Chondrocyte (in vitro differentiated cells): ENCODE results near the gene NAV2. TPM values are rescaled to one million over a fixed set of nuclear protein-coding genes. Genes with fewer than 3 reads are reported as not detected.

Source experiments
- DNase-seq: peaks from one replicate; pipeline ENCODE4 v3.0.0; 2021; ENCODE audit warnings: mixed read lengths, low spot score
- H3K27ac Mint-ChIP-seq: one replicate; pipeline ENCODE4 v1.8.0; 2021; ENCODE audit warnings: mild to moderate bottlenecking, moderate library complexity, mixed read lengths; ENCODE audit not compliant: unreplicated experiment
- H3K27me3 Mint-ChIP-seq: 2 replicates; pipeline ENCODE4 v1.8.0; 2021; ENCODE audit warnings: low read depth, mixed read lengths
- H3K36me3 Mint-ChIP-seq: 2 replicates; pipeline ENCODE4 v1.8.0; 2021; ENCODE audit warnings: low read depth, mixed read lengths
- H3K4me1 Mint-ChIP-seq: 2 replicates; pipeline ENCODE4 v1.8.0; 2021; ENCODE audit warnings: low read depth, mild to moderate bottlenecking, mixed read lengths
- H3K4me3 Mint-ChIP-seq: one replicate; pipeline ENCODE4 v1.8.0; 2021; ENCODE audit warnings: mild to moderate bottlenecking, moderate library complexity, mixed read lengths; ENCODE audit not compliant: unreplicated experiment
- H3K9me3 Mint-ChIP-seq: 2 replicates; pipeline ENCODE4 v1.8.0; 2021; ENCODE audit warnings: low read depth, mixed read lengths
- total RNA-seq: library from RNA; stranded (reverse); gene quantifications from 3 replicates; pipeline ENCODE4 v1.2.1, GENCODE V29; 2021
- TF ChIP-seq, protein P1 (sequence below): fragments of 200-600 bp; sonication (generic); IDR thresholded peaks from 2 replicates; pipeline ENCODE4 v1.5.0; 2021; ENCODE audit warnings: antibody characterized with exemption, mild to moderate bottlenecking, moderate library complexity

NAV2 gene
- total RNA-seq, 1 donor from 2014 or later, result 87.0 TPM

DNA sequence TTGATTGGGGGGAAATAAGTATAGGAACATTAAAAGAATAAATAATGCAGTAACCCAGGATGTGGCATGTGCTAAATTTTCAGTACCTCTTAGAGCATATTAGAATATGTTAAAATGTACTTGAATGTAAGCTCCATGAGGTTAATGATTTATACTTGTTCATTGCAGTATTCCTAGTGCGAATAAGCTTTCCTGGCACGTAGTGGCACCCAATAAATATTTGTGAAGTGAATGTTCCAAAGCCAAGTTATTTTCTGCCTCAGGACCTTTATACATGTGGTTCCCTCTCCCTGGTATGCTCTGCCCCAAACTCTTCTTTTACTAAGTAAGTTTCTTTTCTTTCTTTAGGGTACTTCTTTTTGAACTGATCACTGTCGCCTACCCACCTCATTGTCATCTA, 328.9 kb downstream of the NAV2 start:
- no peaks in the 10 kb centered on the region for H3K27me3 Mint-ChIP-seq
- peaks cover 69% of the 10 kb centered on the region for H3K36me3 Mint-ChIP-seq
- peaks cover 79% of the 10 kb centered on the region for H3K4me1 Mint-ChIP-seq
- no peak overlapping the region for H3K4me3 Mint-ChIP-seq
- H3K27ac Mint-ChIP-seq, result no peak overlapping the region
- H3K9me3 Mint-ChIP-seq, result no peaks in the 10 kb centered on the region
- no peak for DNase-seq
- TF ChIP-seq, protein P1, sequence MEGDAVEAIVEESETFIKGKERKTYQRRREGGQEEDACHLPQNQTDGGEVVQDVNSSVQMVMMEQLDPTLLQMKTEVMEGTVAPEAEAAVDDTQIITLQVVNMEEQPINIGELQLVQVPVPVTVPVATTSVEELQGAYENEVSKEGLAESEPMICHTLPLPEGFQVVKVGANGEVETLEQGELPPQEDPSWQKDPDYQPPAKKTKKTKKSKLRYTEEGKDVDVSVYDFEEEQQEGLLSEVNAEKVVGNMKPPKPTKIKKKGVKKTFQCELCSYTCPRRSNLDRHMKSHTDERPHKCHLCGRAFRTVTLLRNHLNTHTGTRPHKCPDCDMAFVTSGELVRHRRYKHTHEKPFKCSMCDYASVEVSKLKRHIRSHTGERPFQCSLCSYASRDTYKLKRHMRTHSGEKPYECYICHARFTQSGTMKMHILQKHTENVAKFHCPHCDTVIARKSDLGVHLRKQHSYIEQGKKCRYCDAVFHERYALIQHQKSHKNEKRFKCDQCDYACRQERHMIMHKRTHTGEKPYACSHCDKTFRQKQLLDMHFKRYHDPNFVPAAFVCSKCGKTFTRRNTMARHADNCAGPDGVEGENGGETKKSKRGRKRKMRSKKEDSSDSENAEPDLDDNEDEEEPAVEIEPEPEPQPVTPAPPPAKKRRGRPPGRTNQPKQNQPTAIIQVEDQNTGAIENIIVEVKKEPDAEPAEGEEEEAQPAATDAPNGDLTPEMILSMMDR, result no peak

GRCh38 chr11:20042045-20042639, 329.5 kb downstream of the NAV2 start:
- Mint-ChIP-seq H3K9me3 (no peaks in the 10 kb centered on the region), H3K4me1 (peaks cover 79% of the 10 kb centered on the region), H3K36me3 (peaks cover 65% of the 10 kb centered on the region), H3K27ac (peak overlapping the region; percentile 81), H3K27me3 (no peaks in the 10 kb centered on the region), H3K4me3 (no peak overlapping the region)
- DNase-seq, result no peak
- TF ChIP-seq, protein P1, result no peak

DNA sequence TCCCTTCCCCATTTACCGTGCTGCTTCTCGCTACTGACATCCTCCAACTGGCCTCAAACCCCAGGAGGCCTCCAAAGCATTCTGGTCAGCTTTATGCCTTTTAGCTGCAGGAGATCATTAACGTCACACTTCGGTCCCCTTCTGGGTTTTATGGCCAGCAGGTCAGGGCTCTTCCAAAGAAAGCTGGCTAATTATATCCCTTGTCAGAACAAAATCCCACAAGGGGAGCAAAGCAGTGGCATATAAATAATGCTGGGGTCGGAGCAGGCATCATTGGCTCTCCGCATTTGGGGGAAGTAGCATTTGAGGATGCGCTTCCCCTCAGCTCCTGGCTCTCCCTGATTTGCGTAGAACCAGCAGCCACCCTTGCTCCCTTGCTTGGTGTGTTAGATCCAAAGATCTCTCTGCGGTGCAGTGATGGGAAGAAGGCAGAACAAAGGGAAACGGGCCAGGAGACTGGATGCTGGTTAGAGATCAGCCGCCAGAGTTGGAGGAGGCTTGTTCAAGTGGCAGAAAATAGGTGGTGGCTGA, 330.2 kb downstream of the NAV2 start:
- TF ChIP-seq, protein P1, result no peak
- no peak for DNase-seq
- H3K27ac Mint-ChIP-seq, result peak overlapping the region; percentile 71
- peaks cover 65% of the 10 kb centered on the region for H3K36me3 Mint-ChIP-seq
- no peaks in the 10 kb centered on the region for H3K9me3 Mint-ChIP-seq
- no peaks in the 10 kb centered on the region for H3K27me3 Mint-ChIP-seq
- peaks cover 79% of the 10 kb centered on the region for H3K4me1 Mint-ChIP-seq
- no peak overlapping the region for H3K4me3 Mint-ChIP-seq

GRCh38 chr11:20043992-20044391, 331.4 kb downstream of the NAV2 start:
- Mint-ChIP-seq H3K9me3 (no peaks in the 10 kb centered on the region), H3K4me1 (peaks cover 83% of the 10 kb centered on the region), H3K27ac (peak overlapping the region; percentile 9), H3K36me3 (peaks cover 66% of the 10 kb centered on the region), H3K27me3 (no peaks in the 10 kb centered on the region), H3K4me3 (no peak overlapping the region)
- no peak for DNase-seq
- TF ChIP-seq, protein P1, result no peak

DNA sequence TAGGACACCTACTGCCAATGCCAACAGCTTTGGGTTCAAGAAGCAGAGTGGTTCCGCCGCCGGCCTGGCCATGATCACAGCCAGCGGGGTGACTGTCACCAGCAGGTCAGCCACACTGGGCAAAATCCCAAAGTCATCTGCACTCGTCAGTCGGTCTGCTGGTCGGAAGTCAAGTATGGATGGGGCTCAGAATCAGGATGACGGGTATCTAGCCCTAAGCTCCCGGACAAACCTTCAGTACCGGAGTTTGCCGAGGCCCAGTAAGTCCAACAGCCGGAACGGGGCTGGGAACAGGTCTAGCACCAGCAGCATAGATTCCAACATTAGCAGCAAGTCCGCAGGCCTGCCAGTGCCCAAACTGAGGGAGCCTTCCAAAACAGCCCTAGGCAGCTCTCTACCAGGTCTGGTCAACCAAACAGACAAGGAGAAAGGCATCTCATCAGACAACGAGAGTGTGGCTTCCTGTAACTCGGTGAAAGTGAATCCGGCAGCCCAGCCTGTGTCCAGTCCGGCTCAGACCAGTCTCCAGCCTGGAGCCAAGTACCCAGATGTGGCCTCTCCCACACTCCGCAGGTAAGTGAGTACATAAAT, 332.6 kb downstream of the NAV2 start:
- peaks cover 91% of the 10 kb centered on the region for H3K4me1 Mint-ChIP-seq
- no peak overlapping the region for H3K27ac Mint-ChIP-seq
- H3K36me3 Mint-ChIP-seq, result peaks cover 68% of the 10 kb centered on the region
- H3K4me3 Mint-ChIP-seq, result no peak overlapping the region
- TF ChIP-seq, protein P1, result no peak
- no peaks in the 10 kb centered on the region for H3K27me3 Mint-ChIP-seq
- H3K9me3 Mint-ChIP-seq, result no peaks in the 10 kb centered on the region
- no peak for DNase-seq
